ENCODE data around the gene HOXC11.

DNA sequence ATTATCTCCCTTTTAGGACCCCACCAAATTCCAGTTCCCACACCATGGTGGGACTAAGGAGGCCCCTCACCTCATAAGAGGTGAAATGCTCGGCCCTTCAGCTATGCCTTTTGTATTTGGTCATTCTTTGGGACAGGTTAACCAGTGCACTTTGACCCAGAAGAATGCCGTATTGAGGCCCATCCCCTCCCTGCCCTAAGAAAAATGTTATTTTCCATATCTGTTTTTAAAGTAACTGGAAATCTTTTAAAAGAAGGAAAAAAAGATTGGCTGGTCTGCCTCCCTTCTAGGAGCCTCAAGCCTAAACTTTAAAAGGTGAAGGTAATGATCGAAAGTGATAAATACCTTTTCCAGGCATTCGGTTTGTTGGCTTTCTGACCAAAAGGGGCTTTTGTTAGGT is 40.0 kb upstream of the HOXC11 start:
- TF ChIP-seq POLR2A (IDR thresholded peaks at IDR 0.05; ENCODE audit: low read depth, low read length) (no peak), TAF1 (IDR thresholded peaks at IDR 0.05; ENCODE audit: low read depth, low read length) (no peak), SPI1 (IDR thresholded peaks at IDR 0.05; ENCODE audit: low read depth, low read length) (no peak), POLR2AphosphoS5 (IDR thresholded peaks at IDR 0.05; ENCODE audit: low read depth, low read length) (no peak)
